Esophagus squamous epithelium (tissue), 5 donors: Measurements from ENCODE around the gene KNSTRN. TPM values are rescaled to one million over a fixed set of nuclear protein-coding genes. Genes with fewer than 3 reads are reported as not detected.

Experiments used
- DNase-seq: peaks from one replicate; lab custom pipeline; 2025; lab: John Stamatoyannopoulos, UW
- H3K27ac ChIP-seq, 4 donors: fragments of 200-600 bp; sonication (generic); one replicate each; pipeline ENCODE4 v1.5.1; 2016 to 2019; ENCODE audit warnings: mild to moderate bottlenecking in 1 of 4
- H3K27me3 ChIP-seq, 4 donors: fragments of 200-600 bp; sonication (generic); 1 replicate in 3 of 4; 2 replicates in 1 of 4; pipeline versions ENCODE4 v1.5.1 to v1.6.0; 2017 to 2021; ENCODE audit warnings: antibody characterized with exemption in 1 of 4
- H3K36me3 ChIP-seq, 3 donors: fragments of 200-600 bp; sonication (generic); one replicate each; pipeline ENCODE4 v1.5.1; 2016 to 2019
- H3K4me1 ChIP-seq, 3 donors: fragments of 200-600 bp; sonication (generic); one replicate each; pipeline ENCODE4 v1.5.1; 2017 to 2019
- H3K4me3 ChIP-seq, 4 donors: fragments of 200-600 bp; sonication (generic); 1 replicate in 3 of 4; 2 replicates in 1 of 4; pipeline ENCODE4 v1.5.1; 2016 to 2019; ENCODE audit warnings: mild to moderate bottlenecking in 2 of 4, moderate library complexity in 1 of 4
- H3K9me3 ChIP-seq, 3 donors: fragments of 200-600 bp; sonication (generic); one replicate each; pipeline ENCODE4 v1.5.1; 2016 to 2019
- CTCF ChIP-seq, 6 experiments: fragments of 450-650 bp in 4 of 6; fragments of 200-600 bp in 2 of 6; sonication (generic) in 2 of 6; IDR thresholded peaks; one replicate each; pipeline ENCODE4 v1.5.1; 2016 to 2019; ENCODE audit warnings: antibody characterized with exemption in 6 of 6, mild to moderate bottlenecking in 4 of 6, moderate library complexity in 4 of 6
- POLR2A ChIP-seq, 4 donors: fragments of 450-650 bp; IDR thresholded peaks; one replicate each; pipeline ENCODE4 v1.6.1; 2017; ENCODE audit warnings: antibody characterized with exemption in 4 of 4, mild to moderate bottlenecking in 4 of 4, moderate library complexity in 3 of 4
- WGBS, 2 donors: methylation state at CpG; one replicate each; pipeline ENCODE4 v1.1.5; 2018; 5-methylcytosine and 5-hydroxymethylcytosine counted together
- intact Hi-C: fragments of 100-400 bp; cut with DNase I; formaldehyde crosslinking; loops from one replicate; pipeline ENCODE4 v1.15.0; 2022
- total RNA-seq, 4 donors: library from RNA; depleted of rRNA; stranded (reverse); fragments of >200 nt; gene quantifications; one replicate each; pipeline ENCODE4 v1.1.0, GENCODE V29; 2016
- donor health status: DM: yes; HTN: yes; CAD: no.

KNSTRN gene
- total RNA-seq, 4 donors from 2014 or later: 11.3 to 22.0 (median 17.3) TPM

- Histone ChIP-seq H3K27me3 (peaks cover 0 to 36% (median 0%) of the 10 kb centered on the region in 4 donors), H3K36me3 (no peaks in the 10 kb centered on the region), H3K4me3 (peak overlapping the region; percentile 20 to 62 (median 36)), H3K27ac (peak overlapping the region; percentile 22 to 57 (median 40)), H3K9me3 (no peaks in the 10 kb centered on the region), H3K4me1 (peaks cover 13 to 22% (median 14%) of the 10 kb centered on the region in 3 donors)
- DNase-seq: no peak
- intact Hi-C loops: loop anchor here (5.0 to 10.0 kb wide), 2 partner anchors 47 to 86 kb away; partner anchors contain the start of gene ANKRD63
- TF ChIP-seq POLR2A (IDR thresholded peaks at IDR 0.05) (no peak), CTCF (IDR thresholded peaks at IDR 0.05) (peak; percentile 71 to 100 (median 98))
- 12 to 26% methylated on average over 6 to 18 of the region's 91 CpGs for WGBS, 2 donors
Observed at GRCh38 chr15:40367686-40368611, 14.6 kb upstream of the KNSTRN start.

- intact Hi-C loops: loop anchor here (5.0 to 10.0 kb wide), 2 partner anchors 46 to 87 kb away; partner anchors contain the start of gene ANKRD63
- Histone ChIP-seq H3K4me3 (no peak overlapping the region), H3K27me3 (peaks cover 0 to 31% (median 0%) of the 10 kb centered on the region in 4 donors), H3K4me1 (peaks cover 13 to 22% (median 14%) of the 10 kb centered on the region in 3 donors), H3K36me3 (no peaks in the 10 kb centered on the region), H3K27ac (no peak overlapping the region), H3K9me3 (no peaks in the 10 kb centered on the region)
- no peak for TF ChIP-seq POLR2A (IDR thresholded peaks at IDR 0.05)
- TF ChIP-seq CTCF (IDR thresholded peaks at IDR 0.05): no peak
- WGBS, 2 donors: 87 to 92% methylated on average over 13 to 22 of the region's 24 CpGs
- DNase-seq: no peak
Observed at GRCh38 chr15:40368719-40369473, 13.6 kb upstream of the KNSTRN start.

- Histone ChIP-seq H3K4me3 (no peak overlapping the region), H3K4me1 (peaks cover 13 to 22% (median 14%) of the 10 kb centered on the region in 3 donors), H3K36me3 (no peaks in the 10 kb centered on the region), H3K27me3 (peaks cover 0 to 29% (median 0%) of the 10 kb centered on the region in 4 donors), H3K27ac (no peak overlapping the region), H3K9me3 (no peaks in the 10 kb centered on the region)
- TF ChIP-seq POLR2A (IDR thresholded peaks at IDR 0.05): no peak
- TF ChIP-seq CTCF (IDR thresholded peaks at IDR 0.05): no peak
- 94% methylated on average over 3 of the region's 10 CpGs; no CpG with 5 or more reads in 1 of the 2 donors for WGBS, 2 donors
- no peak for DNase-seq
- intact Hi-C loops: loop anchor here (5.0 to 10.0 kb wide), 2 partner anchors 45 to 87 kb away; partner anchors contain the start of gene ANKRD63
Observed at GRCh38 chr15:40369474-40369869, 13.0 kb upstream of the KNSTRN start.

- peaks cover 13 to 22% (median 14%) of the 10 kb centered on the region in 3 donors for H3K4me1 ChIP-seq
- no peak overlapping the region for H3K27ac ChIP-seq
- no peaks in the 10 kb centered on the region for H3K36me3 ChIP-seq
- no peaks in the 10 kb centered on the region for H3K9me3 ChIP-seq
- H3K27me3 ChIP-seq: peaks cover 0 to 29% (median 0%) of the 10 kb centered on the region in 4 donors
- no CpG with 5 or more reads among the region's 13 CpGs for WGBS, 2 donors
- TF ChIP-seq POLR2A (IDR thresholded peaks at IDR 0.05) (no peak), CTCF (IDR thresholded peaks at IDR 0.05) (no peak)
- H3K4me3 ChIP-seq: no peak overlapping the region
- intact Hi-C loops: loop anchor here (5.0 to 10.0 kb wide), 2 partner anchors 45 to 88 kb away; partner anchors contain the start of gene ANKRD63
- DNase-seq: no peak
Observed at GRCh38 chr15:40369971-40370370, 12.6 kb upstream of the KNSTRN start.
